ENCODE measurements around the gene BIRC7.

The BIRC7 gene

GRCh38 chr20:63281742-63282665 lies 46.3 kb downstream of the BIRC7 start:
- no peak for DNase-seq (ENCODE audit: low read depth in 2 of 2)

- DNase-seq (ENCODE audit: low read depth in 2 of 2): no peak
Observed at GRCh38 chr20:63282946-63283345, 47.2 kb downstream of the BIRC7 start.

GRCh38 chr20:63283397-63284082 lies 47.8 kb downstream of the BIRC7 start:
- DNase-seq (ENCODE audit: low read depth in 2 of 2): no peak

- DNase-seq (ENCODE audit: low read depth in 2 of 2): no peak
Observed at GRCh38 chr20:63284083-63284440, 48.4 kb downstream of the BIRC7 start.

- DNase-seq (ENCODE audit: low read depth in 2 of 2): no peak
Observed at GRCh38 chr20:63284544-63284949, 48.8 kb downstream of the BIRC7 start.

GRCh38 chr20:63284981-63285524 lies 49.3 kb downstream of the BIRC7 start:
- DNase-seq (ENCODE audit: low read depth in 2 of 2): no peak

GRCh38 chr20:63285636-63286615 lies 50.2 kb downstream of the BIRC7 start:
- DNase-seq (ENCODE audit: low read depth in 2 of 2): no peak

- DNase-seq (ENCODE audit: low read depth in 2 of 2): no peak
Observed at GRCh38 chr20:63286781-63287696, 51.3 kb downstream of the BIRC7 start.

- DNase-seq (ENCODE audit: low read depth in 2 of 2): no peak
Observed at GRCh38 chr20:63287697-63288580, 52.2 kb downstream of the BIRC7 start.

- DNase-seq (ENCODE audit: low read depth in 2 of 2): no peak
Observed at GRCh38 chr20:63288581-63289251, 53.0 kb downstream of the BIRC7 start.

GRCh38 chr20:63289311-63290135 lies 53.8 kb downstream of the BIRC7 start:
- DNase-seq (ENCODE audit: low read depth in 2 of 2): no peak
